Measurements from ENCODE around the gene KCNN3.

The KCNN3 gene

GRCh38 chr1:154744352-154745035 lies 125.6 kb downstream of the KCNN3 start:
- Mint-ChIP-seq H3K9me3 (peaks cover 0 to 1% of the 10 kb centered on the region in 2 donors), H3K4me3 (no peak overlapping the region), H3K36me3 (no peaks in the 10 kb centered on the region), H3K4me1 (peaks cover 18 to 19% of the 10 kb centered on the region in 2 donors), H3K27ac (no peak overlapping the region), H3K27me3 (peaks cover 57 to 73% of the 10 kb centered on the region in 2 donors)
- no peak for ATAC-seq (replicated peaks)
- DNase-seq, result no peak

GRCh38 chr1:154743526-154744036 lies 126.5 kb downstream of the KCNN3 start:
- Mint-ChIP-seq H3K4me3 (no peak overlapping the region), H3K4me1 (peaks cover 15 to 18% of the 10 kb centered on the region in 2 donors), H3K27ac (no peak overlapping the region), H3K27me3 (peaks cover 57 to 74% of the 10 kb centered on the region in 2 donors), H3K9me3 (peaks cover 0 to 1% of the 10 kb centered on the region in 2 donors), H3K36me3 (no peaks in the 10 kb centered on the region)
- DNase-seq (no peak), ATAC-seq (replicated peaks) (no peak)

- DNase-seq, result no peak
- no peaks in the 10 kb centered on the region for H3K36me3 Mint-ChIP-seq
- ATAC-seq (replicated peaks), result no peak
- H3K4me3 Mint-ChIP-seq, result no peak overlapping the region
- peaks cover 5 to 8% of the 10 kb centered on the region in 2 donors for H3K4me1 Mint-ChIP-seq
- no peak overlapping the region for H3K27ac Mint-ChIP-seq
- peaks cover 0 to 1% of the 10 kb centered on the region in 2 donors for H3K9me3 Mint-ChIP-seq
- peaks cover 54 to 74% of the 10 kb centered on the region in 2 donors for H3K27me3 Mint-ChIP-seq
These were observed 127.5 kb downstream of the KCNN3 start for GRCh38 chr1:154742606-154743005.

GRCh38 chr1:154741741-154742495 lies 128.2 kb downstream of the KCNN3 start:
- Mint-ChIP-seq H3K36me3 (no peaks in the 10 kb centered on the region), H3K4me1 (peaks cover 1% of the 10 kb centered on the region in 2 donors), H3K27me3 (peaks cover 53 to 74% of the 10 kb centered on the region in 2 donors), H3K4me3 (no peak overlapping the region), H3K27ac (no peak overlapping the region), H3K9me3 (peaks cover 0 to 1% of the 10 kb centered on the region in 2 donors)
- DNase-seq, result no peak
- no peak for ATAC-seq (replicated peaks)

GRCh38 chr1:154741327-154741726 lies 128.8 kb downstream of the KCNN3 start:
- Mint-ChIP-seq H3K9me3 (peaks cover 0 to 1% of the 10 kb centered on the region in 2 donors), H3K27ac (no peak overlapping the region), H3K36me3 (no peaks in the 10 kb centered on the region), H3K4me1 (peaks cover 2 to 4% of the 10 kb centered on the region in 2 donors), H3K27me3 (peaks cover 50 to 72% of the 10 kb centered on the region in 2 donors), H3K4me3 (no peak overlapping the region)
- DNase-seq, result no peak
- ATAC-seq (replicated peaks), result no peak

- no peaks in the 10 kb centered on the region for H3K36me3 Mint-ChIP-seq
- H3K27me3 Mint-ChIP-seq, result peaks cover 45 to 62% of the 10 kb centered on the region in 2 donors
- no peak overlapping the region for H3K4me3 Mint-ChIP-seq
- peaks cover 2 to 4% of the 10 kb centered on the region in 2 donors for H3K4me1 Mint-ChIP-seq
- ATAC-seq (replicated peaks) (no peak), DNase-seq (no peak)
- H3K9me3 Mint-ChIP-seq, result peaks cover 0 to 1% of the 10 kb centered on the region in 2 donors
- H3K27ac Mint-ChIP-seq, result no peak overlapping the region
These were observed 130.4 kb downstream of the KCNN3 start for GRCh38 chr1:154739654-154740053.

GRCh38 chr1:154736841-154737240 lies 133.2 kb downstream of the KCNN3 start:
- no peak overlapping the region for H3K27ac Mint-ChIP-seq
- H3K36me3 Mint-ChIP-seq, result no peaks in the 10 kb centered on the region
- ATAC-seq (replicated peaks) (no peak), DNase-seq (no peak)
- no peak overlapping the region for H3K4me3 Mint-ChIP-seq
- peaks cover 0 to 1% of the 10 kb centered on the region in 2 donors for H3K9me3 Mint-ChIP-seq
- peaks cover 38 to 43% of the 10 kb centered on the region in 2 donors for H3K27me3 Mint-ChIP-seq
- peaks cover 2 to 4% of the 10 kb centered on the region in 2 donors for H3K4me1 Mint-ChIP-seq

GRCh38 chr1:154735804-154736168 lies 134.3 kb downstream of the KCNN3 start:
- DNase-seq, result no peak
- no peak overlapping the region for H3K4me3 Mint-ChIP-seq
- H3K27me3 Mint-ChIP-seq, result peaks cover 31 to 42% of the 10 kb centered on the region in 2 donors
- no peaks in the 10 kb centered on the region for H3K36me3 Mint-ChIP-seq
- no peak overlapping the region for H3K27ac Mint-ChIP-seq
- H3K4me1 Mint-ChIP-seq, result peaks cover 2 to 4% of the 10 kb centered on the region in 2 donors
- no peak for ATAC-seq (replicated peaks)
- H3K9me3 Mint-ChIP-seq, result no peaks in the 10 kb centered on the region

GRCh38 chr1:154735061-154735803 lies 134.8 kb downstream of the KCNN3 start:
- H3K4me3 Mint-ChIP-seq, result no peak overlapping the region
- no peaks in the 10 kb centered on the region for H3K36me3 Mint-ChIP-seq
- H3K4me1 Mint-ChIP-seq, result peaks cover 2 to 4% of the 10 kb centered on the region in 2 donors
- H3K27ac Mint-ChIP-seq, result no peak overlapping the region
- ATAC-seq (replicated peaks) (no peak), DNase-seq (no peak)
- peaks cover 31 to 42% of the 10 kb centered on the region in 2 donors for H3K27me3 Mint-ChIP-seq
- H3K9me3 Mint-ChIP-seq, result no peaks in the 10 kb centered on the region

- Mint-ChIP-seq H3K27me3 (peaks cover 28 to 38% of the 10 kb centered on the region in 2 donors), H3K9me3 (no peaks in the 10 kb centered on the region), H3K4me3 (no peak overlapping the region), H3K36me3 (no peaks in the 10 kb centered on the region), H3K4me1 (peaks cover 4 to 6% of the 10 kb centered on the region in 2 donors), H3K27ac (no peak overlapping the region)
- DNase-seq (no peak), ATAC-seq (replicated peaks) (no peak)
These were observed 136.5 kb downstream of the KCNN3 start for GRCh38 chr1:154733621-154734020.

- H3K27ac Mint-ChIP-seq, result no peak overlapping the region
These were observed 139.0 kb downstream of the KCNN3 start for GRCh38 chr1:154730986-154731489.

GRCh38 chr1:154730259-154730658 lies 139.8 kb downstream of the KCNN3 start:
- Mint-ChIP-seq H3K27me3 (peaks cover 36 to 37% of the 10 kb centered on the region in 2 donors), H3K27ac (no peak overlapping the region), H3K9me3 (no peaks in the 10 kb centered on the region), H3K36me3 (no peaks in the 10 kb centered on the region), H3K4me3 (no peak overlapping the region), H3K4me1 (peaks cover 9 to 13% of the 10 kb centered on the region in 2 donors)
- ATAC-seq (replicated peaks) (no peak), DNase-seq (no peak)

More at GRCh38 chr1:154730986-154731489, 139.0 kb downstream of the KCNN3 start:
- Mint-ChIP-seq H3K36me3 (no peaks in the 10 kb centered on the region), H3K4me1 (peaks cover 9 to 12% of the 10 kb centered on the region in 2 donors), H3K9me3 (no peaks in the 10 kb centered on the region), H3K4me3 (no peak overlapping the region), H3K27me3 (peaks cover 31 to 35% of the 10 kb centered on the region in 2 donors)
- DNase-seq, result no peak
- ATAC-seq (replicated peaks), result no peak

- peaks cover 9 to 13% of the 10 kb centered on the region in 2 donors for H3K4me1 Mint-ChIP-seq
- no peaks in the 10 kb centered on the region for H3K9me3 Mint-ChIP-seq
- no peak for DNase-seq
- no peak for ATAC-seq (replicated peaks)
- no peaks in the 10 kb centered on the region for H3K36me3 Mint-ChIP-seq
- H3K4me3 Mint-ChIP-seq, result no peak overlapping the region
- H3K27me3 Mint-ChIP-seq, result peaks cover 32 to 37% of the 10 kb centered on the region in 2 donors
- no peak overlapping the region for H3K27ac Mint-ChIP-seq
These were observed 140.5 kb downstream of the KCNN3 start for GRCh38 chr1:154729577-154729976.

GRCh38 chr1:154729031-154729442 lies 141.0 kb downstream of the KCNN3 start:
- no peak for DNase-seq
- H3K27ac Mint-ChIP-seq, result no peak overlapping the region
- no peaks in the 10 kb centered on the region for H3K9me3 Mint-ChIP-seq
- peaks cover 9 to 13% of the 10 kb centered on the region in 2 donors for H3K4me1 Mint-ChIP-seq
- peaks cover 30 to 37% of the 10 kb centered on the region in 2 donors for H3K27me3 Mint-ChIP-seq
- no peak for ATAC-seq (replicated peaks)
- H3K4me3 Mint-ChIP-seq, result no peak overlapping the region
- H3K36me3 Mint-ChIP-seq, result no peaks in the 10 kb centered on the region

Data from stimulated activated naive B cell treated with anti-CD40 and anti-IgM and Interleukin-4, amounts not matched to agents 10 μg/mL and 1 μg/mL and 100 μg/mL, for 72 hours (primary cell).